Measurements from ENCODE around the gene NAV2.

- TF ChIP-seq POLR2A (IDR thresholded peaks at IDR 0.05; ENCODE audit: low read length) (no peak), GATA1 (IDR thresholded peaks at IDR 0.05; ENCODE audit: low read depth, low read length) (no peak)
Measured at GRCh38 chr11:19929655-19930054, 217.0 kb downstream of the NAV2 start.

Data from erythroblast (primary cell).